Measurements from ENCODE around the gene CEP104.

CEP104 gene

GRCh38 chr1:3900150-3900968 is 43.3 kb upstream of the CEP104 start, which contains the start of gene C1orf174:
C1orf174 (minus strand) TSS chr1:3900272; CDS start chr1:3900186, 86 bp downstream.
- no peak for TF ChIP-seq ZFP30 (CRISPR knock-in tag; IDR thresholded peaks at IDR 0.05)
- TF ChIP-seq TCF4 (CRISPR knock-in tag; IDR thresholded peaks at IDR 0.05; ENCODE audit: borderline replicate concordance): no peak
- TF ChIP-seq ISL1 (CRISPR knock-in tag; IDR thresholded peaks at IDR 0.05): peak; percentile 56; the same call in 1 of the 2 replicates
- TF ChIP-seq, protein P1, sequence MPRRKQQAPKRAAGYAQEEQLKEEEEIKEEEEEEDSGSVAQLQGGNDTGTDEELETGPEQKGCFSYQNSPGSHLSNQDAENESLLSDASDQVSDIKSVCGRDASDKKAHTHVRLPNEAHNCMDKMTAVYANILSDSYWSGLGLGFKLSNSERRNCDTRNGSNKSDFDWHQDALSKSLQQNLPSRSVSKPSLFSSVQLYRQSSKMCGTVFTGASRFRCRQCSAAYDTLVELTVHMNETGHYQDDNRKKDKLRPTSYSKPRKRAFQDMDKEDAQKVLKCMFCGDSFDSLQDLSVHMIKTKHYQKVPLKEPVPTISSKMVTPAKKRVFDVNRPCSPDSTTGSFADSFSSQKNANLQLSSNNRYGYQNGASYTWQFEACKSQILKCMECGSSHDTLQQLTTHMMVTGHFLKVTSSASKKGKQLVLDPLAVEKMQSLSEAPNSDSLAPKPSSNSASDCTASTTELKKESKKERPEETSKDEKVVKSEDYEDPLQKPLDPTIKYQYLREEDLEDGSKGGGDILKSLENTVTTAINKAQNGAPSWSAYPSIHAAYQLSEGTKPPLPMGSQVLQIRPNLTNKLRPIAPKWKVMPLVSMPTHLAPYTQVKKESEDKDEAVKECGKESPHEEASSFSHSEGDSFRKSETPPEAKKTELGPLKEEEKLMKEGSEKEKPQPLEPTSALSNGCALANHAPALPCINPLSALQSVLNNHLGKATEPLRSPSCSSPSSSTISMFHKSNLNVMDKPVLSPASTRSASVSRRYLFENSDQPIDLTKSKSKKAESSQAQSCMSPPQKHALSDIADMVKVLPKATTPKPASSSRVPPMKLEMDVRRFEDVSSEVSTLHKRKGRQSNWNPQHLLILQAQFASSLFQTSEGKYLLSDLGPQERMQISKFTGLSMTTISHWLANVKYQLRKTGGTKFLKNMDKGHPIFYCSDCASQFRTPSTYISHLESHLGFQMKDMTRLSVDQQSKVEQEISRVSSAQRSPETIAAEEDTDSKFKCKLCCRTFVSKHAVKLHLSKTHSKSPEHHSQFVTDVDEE (CRISPR knock-in tag; IDR thresholded peaks at IDR 0.05): peak; percentile 97
- TF ChIP-seq OSR1 (CRISPR knock-in tag; IDR thresholded peaks at IDR 0.05): 0 out of 2 replicates have a peak, but pooled peaks have one; percentile 78
- no peak; the same call in 1 of the 2 replicates for TF ChIP-seq ZNF70 (CRISPR knock-in tag; IDR thresholded peaks at IDR 0.05)
- no peak for TF ChIP-seq CSRNP3 (CRISPR knock-in tag; IDR thresholded peaks at IDR 0.05)
- TF ChIP-seq ZNF565 (CRISPR knock-in tag; conservative IDR thresholded peaks at IDR 0.05; ENCODE audit: low read depth): 0 out of 2 replicates have a peak, but pooled peaks have one; percentile 65
- peak; percentile 74; the same call in 1 of the 2 replicates for TF ChIP-seq PPARA (CRISPR knock-in tag; IDR thresholded peaks at IDR 0.05; ENCODE audit: borderline replicate concordance)
- TF ChIP-seq PATZ1 (CRISPR knock-in tag; IDR thresholded peaks at IDR 0.05; ENCODE audit: borderline replicate concordance): peak; percentile 89
- TF ChIP-seq, protein P2, sequence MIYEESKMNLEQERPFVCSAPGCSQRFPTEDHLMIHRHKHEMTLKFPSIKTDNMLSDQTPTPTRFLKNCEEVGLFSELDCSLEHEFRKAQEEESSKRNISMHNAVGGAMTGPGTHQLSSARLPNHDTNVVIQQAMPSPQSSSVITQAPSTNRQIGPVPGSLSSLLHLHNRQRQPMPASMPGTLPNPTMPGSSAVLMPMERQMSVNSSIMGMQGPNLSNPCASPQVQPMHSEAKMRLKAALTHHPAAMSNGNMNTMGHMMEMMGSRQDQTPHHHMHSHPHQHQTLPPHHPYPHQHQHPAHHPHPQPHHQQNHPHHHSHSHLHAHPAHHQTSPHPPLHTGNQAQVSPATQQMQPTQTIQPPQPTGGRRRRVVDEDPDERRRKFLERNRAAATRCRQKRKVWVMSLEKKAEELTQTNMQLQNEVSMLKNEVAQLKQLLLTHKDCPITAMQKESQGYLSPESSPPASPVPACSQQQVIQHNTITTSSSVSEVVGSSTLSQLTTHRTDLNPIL (CRISPR knock-in tag; IDR thresholded peaks at IDR 0.05; ENCODE audit: low read depth): 0 out of 2 replicates have a peak, but pooled peaks have one; percentile 56
- TF ChIP-seq POU6F1 (CRISPR knock-in tag; IDR thresholded peaks at IDR 0.05; ENCODE audit: borderline replicate concordance, low read depth): no peak
- peak; percentile 95 for TF ChIP-seq CSDC2 (CRISPR knock-in tag; IDR thresholded peaks at IDR 0.05)
- no peak for TF ChIP-seq ARNTL (CRISPR knock-in tag; IDR thresholded peaks at IDR 0.05; ENCODE audit: borderline replicate concordance, low read depth)
- TF ChIP-seq SNAI2 (CRISPR knock-in tag; IDR thresholded peaks at IDR 0.05): peak; percentile 95
- TF ChIP-seq ZFP3 (CRISPR knock-in tag; IDR thresholded peaks at IDR 0.05): peak; percentile 81
- TF ChIP-seq RARB (CRISPR knock-in tag; IDR thresholded peaks at IDR 0.05): no peak
- TF ChIP-seq BACH2 (CRISPR knock-in tag; IDR thresholded peaks at IDR 0.05; ENCODE audit: borderline replicate concordance): peak; percentile 86
- no peak for TF ChIP-seq ESRRG (CRISPR knock-in tag; IDR thresholded peaks at IDR 0.05)
- no peak for TF ChIP-seq TOX (CRISPR knock-in tag; IDR thresholded peaks at IDR 0.05; ENCODE audit: borderline replicate concordance)
- TF ChIP-seq GLIS3 (CRISPR knock-in tag; IDR thresholded peaks at IDR 0.05): no peak; the same call in 1 of the 2 replicates
- TF ChIP-seq ZNF8 (CRISPR knock-in tag; IDR thresholded peaks at IDR 0.05): 0 out of 2 replicates have a peak, but pooled peaks have one; percentile 63
- peak; percentile 55; the same call in 1 of the 2 replicates for TF ChIP-seq ZC3H10 (CRISPR knock-in tag; IDR thresholded peaks at IDR 0.05)
- peak; percentile 93 for ATAC-seq
